ENCODE results near the gene PTGFRN. TPM values are rescaled to one million over a fixed set of nuclear protein-coding genes. Genes with fewer than 3 reads are reported as not detected.

PTGFRN gene
- total and polyA plus RNA-seq, 2 of the 13 experiments (the other 11 are each of a cell fraction or from before 2014, with no cell fraction given): 3.3 to 11.3 TPM

DNA sequence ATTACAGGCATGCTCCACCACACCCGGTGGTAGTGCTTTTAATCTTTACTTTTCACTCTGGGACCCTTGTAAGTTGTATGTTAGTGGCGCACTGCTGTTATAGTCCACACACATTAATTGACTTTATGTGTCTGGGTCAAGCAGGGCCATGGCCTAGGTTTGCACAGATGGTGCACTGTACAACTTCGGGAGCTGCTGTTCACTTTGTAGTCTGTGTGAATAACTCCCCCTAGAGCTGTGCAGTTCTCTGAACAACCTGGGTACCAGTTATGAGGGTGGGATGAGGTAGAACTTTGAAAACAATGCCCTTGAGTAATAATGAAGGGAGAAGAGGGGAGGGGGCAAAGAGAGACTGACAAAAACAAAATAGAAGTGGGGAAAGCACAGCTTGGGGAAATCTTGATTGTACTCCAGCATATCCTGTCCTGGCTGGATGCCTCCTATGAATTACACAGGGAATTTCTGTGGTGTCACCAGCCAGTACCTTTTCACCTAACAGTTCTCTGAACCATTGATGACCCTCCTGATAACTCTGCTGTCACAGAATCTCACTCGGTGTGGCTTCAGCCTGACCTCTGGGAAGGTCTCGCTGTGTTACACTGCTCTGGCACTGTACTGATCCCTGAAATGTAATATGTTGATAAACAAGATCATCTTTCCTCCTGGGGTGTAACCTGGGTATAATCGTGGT, 2.2 kb downstream of the PTGFRN start:
- in situ Hi-C loops (cut with HindIII; ENCODE audit: extremely low pct_ligation_motif_present, low pct_unique_long_range_greater_than_20kb) (no loop called here), intact Hi-C loops (cut with micrococcal nuclease; ENCODE audit: unreplicated experiment) (no loop called here)
- ChIA-PET POLR2A (no interaction called here), CTCF (ENCODE audit: low intra/inter-chr PET ratio, low total read pairs) (no interaction called here)
- FAIRE-seq (no peak), DNase-seq (ENCODE audit: low spot score) (no peak), ATAC-seq (no peak)
- H3K4me1 ChIP-seq (ENCODE audit: insufficient read depth, low read length): peaks cover 21% of the 10 kb centered on the region
- H4K20me1 ChIP-seq (ENCODE audit: insufficient read depth, low read length): no peaks in the 10 kb centered on the region
- WGBS (ENCODE audit: low lambda C conversion rate): 30% methylated on average over 6 of the region's 6 CpGs
- H3K36me3 ChIP-seq (replicated peaks in 1 of 2; ENCODE audit: control insufficient read depth in 1 of 2, insufficient read depth in 2 of 2, low read length in 2 of 2): no peaks in the 10 kb centered on the region
- no peak overlapping the region for H3K27ac ChIP-seq (ENCODE audit: extremely low read length, insufficient read depth, low read length)
- H3K79me2 ChIP-seq (ENCODE audit: insufficient read depth, low read length): no peaks in the 10 kb centered on the region
- no peak overlapping the region for H3K4me3 ChIP-seq (replicated peaks in 1 of 3; ENCODE audit: insufficient read depth in 1 of 3, low read depth in 2 of 3, low read length in 3 of 3)
- H3K27me3 ChIP-seq (ENCODE audit: control insufficient read depth in 1 of 2, insufficient read depth in 2 of 2, low read length in 2 of 2): peaks cover 3 to 40% of the 10 kb centered on the region in 2 experiments; a peak in 4 of 5 replicates
- no peak overlapping the region for H2AFZ ChIP-seq (ENCODE audit: low read length)
- H3K9ac ChIP-seq (ENCODE audit: insufficient read depth, low read depth, low read length): no peak overlapping the region
- H3K9me3 ChIP-seq (ENCODE audit: low read length): no peaks in the 10 kb centered on the region
- H3K4me2 ChIP-seq (ENCODE audit: low read depth, low read length): no peak overlapping the region
- no TSS peak for BruUV-seq (replicated peaks)
- TF ChIP-seq IKZF5 (CRISPR knock-in tag; IDR thresholded peaks at IDR 0.05) (no peak), RERE (CRISPR knock-in tag; IDR thresholded peaks at IDR 0.05; ENCODE audit: low read depth) (no peak), POGK (CRISPR knock-in tag; conservative IDR thresholded peaks at IDR 0.05) (no peak), ZNF274 (CRISPR knock-in tag; IDR thresholded peaks at IDR 0.05) (no peak), BCLAF1 (IDR thresholded peaks at IDR 0.05) (no peak), ZNF839 (CRISPR knock-in tag; IDR thresholded peaks at IDR 0.05; ENCODE audit: borderline replicate concordance) (no peak)
- TF ChIP-seq, protein P1, sequence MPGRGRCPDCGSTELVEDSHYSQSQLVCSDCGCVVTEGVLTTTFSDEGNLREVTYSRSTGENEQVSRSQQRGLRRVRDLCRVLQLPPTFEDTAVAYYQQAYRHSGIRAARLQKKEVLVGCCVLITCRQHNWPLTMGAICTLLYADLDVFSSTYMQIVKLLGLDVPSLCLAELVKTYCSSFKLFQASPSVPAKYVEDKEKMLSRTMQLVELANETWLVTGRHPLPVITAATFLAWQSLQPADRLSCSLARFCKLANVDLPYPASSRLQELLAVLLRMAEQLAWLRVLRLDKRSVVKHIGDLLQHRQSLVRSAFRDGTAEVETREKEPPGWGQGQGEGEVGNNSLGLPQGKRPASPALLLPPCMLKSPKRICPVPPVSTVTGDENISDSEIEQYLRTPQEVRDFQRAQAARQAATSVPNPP (CRISPR knock-in tag; IDR thresholded peaks at IDR 0.05): no peak
- TF ChIP-seq, protein P2, sequence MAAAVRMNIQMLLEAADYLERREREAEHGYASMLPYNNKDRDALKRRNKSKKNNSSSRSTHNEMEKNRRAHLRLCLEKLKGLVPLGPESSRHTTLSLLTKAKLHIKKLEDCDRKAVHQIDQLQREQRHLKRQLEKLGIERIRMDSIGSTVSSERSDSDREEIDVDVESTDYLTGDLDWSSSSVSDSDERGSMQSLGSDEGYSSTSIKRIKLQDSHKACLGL (CRISPR knock-in tag; IDR thresholded peaks at IDR 0.05): no peak
- TF ChIP-seq, protein P3, sequence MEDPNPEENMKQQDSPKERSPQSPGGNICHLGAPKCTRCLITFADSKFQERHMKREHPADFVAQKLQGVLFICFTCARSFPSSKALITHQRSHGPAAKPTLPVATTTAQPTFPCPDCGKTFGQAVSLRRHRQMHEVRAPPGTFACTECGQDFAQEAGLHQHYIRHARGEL (CRISPR knock-in tag; IDR thresholded peaks at IDR 0.05): no peak

Data from HepG2 (cell line).